GM23338 (cell line): ENCODE data around the gene SFN. TPM values are rescaled to one million over a fixed set of nuclear protein-coding genes. Genes with fewer than 3 reads are reported as not detected.

Experiments
- polyA plus RNA-seq: library from polyadenylated mRNA; unstranded; fragments of >200 nt; fragmentation: Nextera tagmentation; extraction: Ambion mirVana; gene quantifications from 2 replicates; pipeline ENCODE4 v1.2.1, GENCODE V29; 2016
- small RNA-seq: library from RNA; depleted of rRNA; stranded (forward); fragments of <200 nt; gene quantifications from one replicate; pipeline ENCODE3, GENCODE V24; 2014; ENCODE audit warnings: low replicate concordance
- total RNA-seq: library from RNA; depleted of rRNA; stranded (reverse); fragments of >200 nt; shearing (Covaris generic); gene quantifications from 2 replicates; pipeline ENCODE4 v1.2.3, GENCODE V29; 2014; rRNA removed

Gene SFN
- total and polyA plus RNA-seq, 2 experiments from 2014 or later, result 1.8 to 2.6 TPM

Small RNA genes lying within 50 kb of the gene (small RNA-seq; reads per million reads assigned to genes)
- not detected for gene RN7SL165P

Other genes with a start within 250 kb of the SFN start
- gene ARID1A, start 167.1 kb upstream of the SFN start, total RNA-seq, result 82.1 and 104 TPM in 2 replicates
- 50.0 and 62.6 TPM in 2 replicates for gene ARID1A, start 167.1 kb upstream of the SFN start, polyA plus RNA-seq
- 11.7 and 12.6 TPM in 2 replicates for gene PIGV, start 75.2 kb upstream of the SFN start, total RNA-seq
- 3.8 and 4.5 TPM in 2 replicates for gene PIGV, start 75.2 kb upstream of the SFN start, polyA plus RNA-seq
- gene ZDHHC18, start 36.5 kb upstream of the SFN start, total RNA-seq, result 15.5 and 26.8 TPM in 2 replicates
- gene ZDHHC18, start 36.5 kb upstream of the SFN start, polyA plus RNA-seq, result 5.6 and 6.3 TPM in 2 replicates
- gene GPN2, start 27.1 kb downstream of the SFN start, total RNA-seq, result 10.1 and 13.8 TPM in 2 replicates
- gene GPN2, start 27.1 kb downstream of the SFN start, polyA plus RNA-seq, result 18.2 and 19.4 TPM in 2 replicates
- gene GPATCH3, start 37.3 kb downstream of the SFN start, total RNA-seq, result 10.5 and 15.6 TPM in 2 replicates
- gene GPATCH3, start 37.3 kb downstream of the SFN start, polyA plus RNA-seq, result 9.8 and 13.0 TPM in 2 replicates
- not detected in 2 replicates for gene NR0B2, start 50.8 kb downstream of the SFN start, total RNA-seq
- 0.18 TPM in 1 of 2 replicates, not detected in the other for gene NR0B2, start 50.8 kb downstream of the SFN start, polyA plus RNA-seq
- 84.3 and 96.2 TPM in 2 replicates for gene NUDC, start 58.6 kb downstream of the SFN start, total RNA-seq
- 206 and 224 TPM in 2 replicates for gene NUDC, start 58.6 kb downstream of the SFN start, polyA plus RNA-seq
- gene KDF1, start 97.3 kb downstream of the SFN start, total RNA-seq, result 18.0 and 21.1 TPM in 2 replicates
- 13.6 and 17.4 TPM in 2 replicates for gene KDF1, start 97.3 kb downstream of the SFN start, polyA plus RNA-seq
- gene TRNP1, start 130.5 kb downstream of the SFN start, total RNA-seq, result 54.3 and 69.3 TPM in 2 replicates
- gene TRNP1, start 130.5 kb downstream of the SFN start, polyA plus RNA-seq, result 21.2 and 29.4 TPM in 2 replicates
- gene TENT5B, start 149.7 kb downstream of the SFN start, total RNA-seq, result 160 and 170 TPM in 2 replicates
- 69.1 and 78.0 TPM in 2 replicates for gene TENT5B, start 149.7 kb downstream of the SFN start, polyA plus RNA-seq